HG03025 (cell line): ENCODE results near the gene ZGPAT.

Source experiments
- ATAC-seq: cut with Tn5 transposase; IDR thresholded peaks from one replicate; pipeline ENCODE4 v1.9.1; 2021; ENCODE audit warnings: mild to moderate bottlenecking, moderate library complexity; ENCODE audit not compliant: unreplicated experiment, low FRiP score

Gene ZGPAT

GRCh38 chr20:63742381-63743024 lies 34.7 kb downstream of the ZGPAT start:
- ATAC-seq, result no peak

DNA sequence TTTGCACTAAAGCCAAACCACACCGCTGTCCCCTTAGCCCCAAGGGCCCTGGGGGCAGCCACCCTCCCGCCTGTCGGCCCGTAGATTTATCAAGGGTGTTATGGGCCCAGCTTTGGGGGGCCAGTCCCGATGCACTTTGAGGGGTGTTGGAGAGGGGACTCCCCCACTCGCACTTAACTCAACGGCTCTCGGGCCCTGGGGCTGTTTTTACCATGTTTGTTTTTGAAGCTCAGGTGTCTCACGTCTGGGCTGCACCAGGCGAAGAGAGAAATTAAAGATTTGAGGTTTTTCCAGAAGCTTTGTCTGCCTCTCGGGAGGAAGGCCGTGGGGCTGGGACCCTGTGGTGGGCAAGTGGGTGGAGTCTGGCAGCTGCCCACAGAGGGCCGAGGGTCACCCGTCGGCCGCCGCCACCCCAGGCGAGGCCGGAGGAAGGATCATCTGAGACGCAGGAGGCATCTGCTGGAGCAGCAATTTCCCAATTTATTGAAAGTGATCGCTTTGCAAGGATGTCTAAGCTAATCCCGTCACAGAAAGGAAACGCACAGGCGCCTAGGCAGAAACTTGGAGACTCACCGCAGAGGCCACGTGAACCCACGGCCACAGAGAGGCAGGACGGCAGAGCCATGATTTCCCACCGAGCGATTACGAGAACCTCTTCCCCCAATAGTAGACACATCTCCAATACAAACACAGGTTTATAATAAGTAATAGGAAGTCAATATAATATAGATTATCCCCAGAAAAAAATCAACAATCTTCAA lies 35.6 kb downstream of the ZGPAT start:
- no peak for ATAC-seq

DNA sequence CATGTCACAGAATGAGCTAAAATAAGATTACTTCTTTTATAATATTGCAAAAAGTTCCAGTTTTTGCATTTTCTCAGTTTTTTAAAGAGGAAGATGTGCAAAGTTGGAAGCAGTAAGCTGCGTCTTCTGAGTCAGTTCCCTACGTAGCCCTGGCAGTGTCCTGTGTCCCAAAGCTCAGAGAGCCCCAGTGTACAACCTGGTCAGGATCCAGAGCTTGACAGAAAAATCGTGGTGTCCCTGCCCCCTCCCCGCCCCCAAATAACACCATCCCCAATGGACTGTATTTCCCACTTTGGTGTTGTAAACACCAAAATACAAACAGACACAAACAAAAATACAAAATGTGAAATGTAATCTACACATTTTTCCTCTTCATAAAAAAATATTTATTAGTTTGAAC lies 36.3 kb downstream of the ZGPAT start:
- ATAC-seq, result no peak

GRCh38 chr20:63744574-63745423 lies 37.0 kb downstream of the ZGPAT start:
- no peak for ATAC-seq

DNA sequence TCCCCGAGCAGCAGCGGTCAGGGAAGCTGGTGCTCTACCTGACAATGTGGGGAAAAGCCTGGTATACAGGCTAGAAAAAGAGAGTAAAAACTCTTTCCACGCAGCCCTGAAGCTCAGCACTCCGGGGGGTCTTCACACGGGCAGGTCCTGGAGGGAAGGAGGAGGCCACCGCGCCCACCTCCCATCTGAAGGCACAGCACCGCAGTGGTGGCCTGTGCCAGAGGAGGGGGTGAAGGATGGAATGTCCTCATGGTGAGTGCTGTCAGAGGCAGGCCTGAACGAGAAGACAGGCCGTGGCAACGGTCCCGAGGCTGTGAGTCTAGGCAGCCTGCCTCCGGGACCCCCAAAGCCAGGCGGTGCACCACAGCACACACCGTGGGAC lies 37.6 kb downstream of the ZGPAT start:
- no peak for ATAC-seq

GRCh38 chr20:63745961-63746731 lies 38.3 kb downstream of the ZGPAT start:
- no peak for ATAC-seq

DNA sequence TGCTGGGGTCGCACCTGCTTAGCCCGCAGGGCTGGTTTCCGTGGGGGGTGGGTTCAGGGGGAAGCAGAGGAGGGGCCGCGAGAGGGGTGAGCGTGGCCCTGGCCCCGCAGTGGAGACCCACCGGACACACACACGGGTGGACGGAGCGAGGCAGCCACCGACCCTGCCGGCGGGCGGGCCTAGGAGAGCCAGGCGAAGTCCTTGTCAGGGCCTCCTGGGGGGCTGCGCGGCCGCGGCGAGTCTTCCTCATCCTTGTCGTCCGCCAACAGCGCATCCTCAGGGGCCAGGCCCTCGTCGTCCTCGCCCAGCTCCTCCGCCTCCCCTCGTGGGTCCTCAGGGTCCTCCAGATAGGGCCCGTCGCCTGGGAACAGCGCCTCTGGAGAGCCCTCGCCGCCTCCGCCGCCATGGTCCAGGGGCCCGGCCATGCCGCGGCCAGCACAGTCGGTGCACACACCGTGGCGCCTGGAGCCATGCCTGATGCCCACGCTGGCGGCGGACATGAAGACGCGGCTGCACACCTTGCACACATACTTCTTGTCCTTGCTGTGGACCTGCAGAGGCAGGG lies 39.0 kb downstream of the ZGPAT start:
- ATAC-seq, result no peak

GRCh38 chr20:63747622-63748069 lies 39.8 kb downstream of the ZGPAT start:
- ATAC-seq, result no peak

DNA sequence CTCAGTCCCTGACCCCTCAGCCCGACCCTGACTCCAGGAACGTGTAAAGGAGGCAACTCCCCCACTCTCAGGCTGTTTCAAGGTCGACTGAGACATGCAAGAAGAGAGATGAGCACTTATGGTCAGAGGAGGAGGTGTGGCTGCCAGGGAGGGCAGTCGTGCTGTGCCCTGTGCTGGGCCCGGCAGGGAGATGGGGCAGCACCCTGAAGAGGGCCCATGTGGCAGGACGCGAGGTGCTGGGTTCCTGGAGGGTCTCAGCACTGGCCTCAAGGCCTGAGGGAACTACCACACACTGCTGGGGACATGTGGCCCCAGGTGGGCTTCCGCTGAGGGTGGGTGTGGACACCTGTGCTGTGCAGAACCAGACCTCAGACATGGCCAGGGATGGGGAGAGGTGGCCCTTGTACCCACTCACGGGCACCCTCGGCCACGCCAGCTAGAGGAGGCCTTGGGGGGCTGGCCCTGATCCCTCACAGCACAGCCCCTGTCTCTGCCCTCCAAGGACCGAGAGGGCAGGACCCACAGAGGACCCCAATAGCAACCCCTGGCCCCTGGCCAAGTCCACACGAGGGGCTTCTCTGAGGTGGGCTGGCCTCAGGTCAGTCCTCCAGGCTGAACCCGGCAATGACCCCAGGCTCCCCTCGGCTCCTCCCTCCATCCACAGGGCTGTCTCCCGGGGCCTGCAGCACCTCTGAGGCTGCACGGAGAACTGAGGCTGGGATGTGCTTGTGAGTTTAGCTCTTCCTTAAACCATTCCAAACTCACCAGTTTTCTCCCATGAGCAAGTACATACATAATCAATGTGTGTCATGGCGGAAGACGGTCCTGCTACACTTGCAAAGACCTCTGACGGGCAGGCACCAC lies 40.5 kb downstream of the ZGPAT start:
- no peak for ATAC-seq

DNA sequence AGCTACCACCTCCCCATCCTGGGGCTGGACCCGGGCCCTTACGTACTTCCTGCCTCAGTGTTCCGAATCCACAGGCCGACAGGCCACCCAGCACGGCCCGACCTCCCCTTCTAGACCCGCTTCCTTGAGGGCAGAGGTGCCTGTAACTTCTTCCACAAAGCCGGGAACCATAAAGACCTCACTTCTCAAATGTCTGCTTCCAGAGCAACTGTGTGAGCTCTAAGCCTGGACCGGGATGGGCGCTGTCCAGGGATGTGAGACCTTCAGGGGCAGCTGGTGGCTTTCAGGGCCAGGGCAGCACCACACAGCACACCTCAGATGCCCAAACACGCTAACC lies 41.1 kb downstream of the ZGPAT start:
- ATAC-seq, result no peak

GRCh38 chr20:63749597-63750508 lies 42.0 kb downstream of the ZGPAT start:
- ATAC-seq, result no peak

GRCh38 chr20:63750807-63751470 lies 43.1 kb downstream of the ZGPAT start:
- no peak for ATAC-seq

GRCh38 chr20:63751471-63752271 lies 43.8 kb downstream of the ZGPAT start:
- ATAC-seq, result no peak

- no peak for ATAC-seq
Measured at GRCh38 chr20:63752411-63753101, 44.7 kb downstream of the ZGPAT start.

DNA sequence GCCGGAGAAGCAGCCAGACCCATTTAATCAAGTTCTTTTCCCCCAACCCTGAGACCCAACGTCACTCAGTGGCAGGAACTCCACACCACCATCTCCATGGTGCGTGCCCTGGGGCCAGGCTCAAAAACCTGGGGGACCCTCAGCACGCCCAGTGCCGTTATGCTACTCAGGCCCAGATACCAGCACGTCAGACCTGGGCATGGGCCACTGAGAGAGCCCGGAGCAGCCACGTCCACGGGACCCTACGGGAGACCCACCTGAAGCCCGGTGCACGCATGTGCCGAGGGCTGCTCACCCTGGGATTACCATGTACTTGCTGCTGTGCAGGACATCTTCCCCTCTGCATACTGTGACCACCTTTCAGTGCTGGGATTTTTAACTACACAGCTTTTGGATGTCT lies 45.5 kb downstream of the ZGPAT start:
- no peak for ATAC-seq

GRCh38 chr20:63754008-63754407 lies 46.2 kb downstream of the ZGPAT start:
- no peak for ATAC-seq
